Testis (tissue), 3 donors: ENCODE results near the gene DNAAF1. TPM values are rescaled to one million over a fixed set of nuclear protein-coding genes. Genes with fewer than 3 reads are reported as not detected.

Experiments used
- DNase-seq: peaks from one replicate; pipeline ENCODE4 v3.0.0-alpha.2; 2019
- H3K27ac ChIP-seq, 2 donors: fragments of 200-600 bp; sonication (generic); one replicate each; pipeline ENCODE4 v1.5.1; 2019
- H3K27me3 ChIP-seq: fragments of 200-600 bp; sonication (generic); one replicate; pipeline ENCODE4 v1.5.1; 2019
- H3K36me3 ChIP-seq: fragments of 200-600 bp; sonication (generic); one replicate; pipeline ENCODE4 v1.5.1; 2017; ENCODE audit warnings: low read depth; ENCODE audit errors: missing control alignments
- H3K4me1 ChIP-seq: fragments of 200-600 bp; sonication (generic); one replicate; pipeline ENCODE4 v1.5.1; 2019
- H3K4me3 ChIP-seq, 2 donors: fragments of 200-600 bp; sonication (generic); one replicate each; pipeline ENCODE4 v1.5.1; 2017 to 2019
- H3K9me3 ChIP-seq: fragments of 200-600 bp; sonication (generic); one replicate; pipeline ENCODE4 v1.5.1; 2017
- POLR2A ChIP-seq: fragments of 450-650 bp; IDR thresholded peaks from one replicate; pipeline ENCODE4 v1.6.1; 2017; ENCODE audit warnings: antibody characterized with exemption, mild to moderate bottlenecking, moderate library complexity
- WGBS, 2 donors: methylation state at CpG; one replicate each; pipeline ENCODE4 v1.1.5; 2018; 5-methylcytosine and 5-hydroxymethylcytosine counted together
- intact Hi-C: fragments of 100-400 bp; cut with DNase I; formaldehyde crosslinking; loops from one replicate; pipeline ENCODE4 v1.15.1; 2023; ENCODE audit warnings: low total_unique reads
- polyA plus RNA-seq: library from polyadenylated mRNA; stranded (reverse); fragments of 350-450 nt; fragmentation: Illumina TruSeq; extraction: RNeasy Lipid Tissue Mini Kit (QIAGEN cat#74804); gene quantifications from one replicate; pipeline ENCODE4 v1.2.3, GENCODE V29; 2014; ENCODE audit warnings: low read depth, low replicate concordance; ENCODE audit not compliant: insufficient read depth
- total RNA-seq, 2 donors: library from RNA; depleted of rRNA; stranded (reverse); fragments of >200 nt; gene quantifications; one replicate each; pipeline ENCODE4 v1.2.3, GENCODE V29; 2016
- TF ChIP-seq, protein P1 (sequence below), 3 experiments: fragments of 450-650 bp in 2 of 3; fragments of 200-600 bp in 1 of 3; sonication (generic) in 1 of 3; IDR thresholded peaks; one replicate each; pipeline ENCODE4 v1.5.1; 2016 to 2019; ENCODE audit warnings: antibody characterized with exemption in 3 of 3, mild to moderate bottlenecking in 2 of 3, moderate library complexity in 1 of 3

The DNAAF1 gene
- total and polyA plus RNA-seq, 3 donors from 2014 or later = 50.9 to 161 (median 89.4) TPM

DNA sequence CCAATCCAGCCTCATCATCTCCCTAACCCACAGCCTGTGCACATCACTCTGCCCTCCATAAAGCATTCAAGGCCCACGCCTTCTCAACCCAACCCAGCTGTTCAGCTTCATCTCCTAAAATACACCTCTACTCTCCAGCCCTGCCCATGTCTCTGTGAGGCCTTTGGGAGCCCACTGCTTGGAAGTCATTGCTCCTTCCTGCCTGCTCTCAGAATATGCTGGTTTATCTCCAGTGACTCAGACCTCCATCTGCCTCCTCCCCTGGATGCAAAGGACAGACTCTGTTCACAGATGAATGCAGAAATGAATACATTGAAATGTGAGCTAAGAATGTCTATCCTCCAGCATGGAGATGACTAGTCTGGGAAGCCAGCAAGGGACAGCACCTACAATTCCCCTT, 75.7 kb downstream of the DNAAF1 start:
- Histone ChIP-seq H3K27me3 (no peaks in the 10 kb centered on the region), H3K4me1 (no peaks in the 10 kb centered on the region), H3K36me3 (no peaks in the 10 kb centered on the region), H3K9me3 (no peaks in the 10 kb centered on the region), H3K4me3 (no peak overlapping the region), H3K27ac (no peak overlapping the region)
- no peak for TF ChIP-seq POLR2A
- TF ChIP-seq, protein P1, sequence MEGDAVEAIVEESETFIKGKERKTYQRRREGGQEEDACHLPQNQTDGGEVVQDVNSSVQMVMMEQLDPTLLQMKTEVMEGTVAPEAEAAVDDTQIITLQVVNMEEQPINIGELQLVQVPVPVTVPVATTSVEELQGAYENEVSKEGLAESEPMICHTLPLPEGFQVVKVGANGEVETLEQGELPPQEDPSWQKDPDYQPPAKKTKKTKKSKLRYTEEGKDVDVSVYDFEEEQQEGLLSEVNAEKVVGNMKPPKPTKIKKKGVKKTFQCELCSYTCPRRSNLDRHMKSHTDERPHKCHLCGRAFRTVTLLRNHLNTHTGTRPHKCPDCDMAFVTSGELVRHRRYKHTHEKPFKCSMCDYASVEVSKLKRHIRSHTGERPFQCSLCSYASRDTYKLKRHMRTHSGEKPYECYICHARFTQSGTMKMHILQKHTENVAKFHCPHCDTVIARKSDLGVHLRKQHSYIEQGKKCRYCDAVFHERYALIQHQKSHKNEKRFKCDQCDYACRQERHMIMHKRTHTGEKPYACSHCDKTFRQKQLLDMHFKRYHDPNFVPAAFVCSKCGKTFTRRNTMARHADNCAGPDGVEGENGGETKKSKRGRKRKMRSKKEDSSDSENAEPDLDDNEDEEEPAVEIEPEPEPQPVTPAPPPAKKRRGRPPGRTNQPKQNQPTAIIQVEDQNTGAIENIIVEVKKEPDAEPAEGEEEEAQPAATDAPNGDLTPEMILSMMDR (IDR thresholded peaks at IDR 0.05) = no peak
- no peak for DNase-seq
- 96 to 100% methylated on average over 1 of the region's 1 CpG for WGBS, 2 donors
- intact Hi-C loops = no loop called here

DNA sequence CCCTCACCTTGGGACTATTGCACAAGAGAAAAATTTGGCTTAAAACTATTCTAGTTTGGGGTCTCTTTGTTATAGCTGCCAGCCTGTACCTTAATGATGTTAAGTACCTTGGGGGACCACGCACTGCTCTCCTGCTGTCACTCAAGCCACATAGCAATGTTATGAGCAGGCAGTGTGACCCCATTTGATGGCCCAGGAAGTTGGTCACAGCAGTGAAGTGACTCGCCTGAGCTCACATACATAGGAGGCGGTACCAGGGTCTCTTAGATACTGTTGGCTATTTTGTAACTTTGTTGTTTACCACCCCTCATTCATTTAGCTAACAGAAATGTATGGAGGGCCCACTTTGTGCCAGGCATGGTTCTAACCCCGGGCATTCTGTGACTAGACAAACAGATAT, 78.3 kb downstream of the DNAAF1 start:
- H3K4me1 ChIP-seq = peaks cover 9% of the 10 kb centered on the region
- H3K9me3 ChIP-seq = no peaks in the 10 kb centered on the region
- H3K27me3 ChIP-seq = no peaks in the 10 kb centered on the region
- no peak overlapping the region for H3K27ac ChIP-seq
- no peaks in the 10 kb centered on the region for H3K36me3 ChIP-seq
- no peak overlapping the region for H3K4me3 ChIP-seq
- 84 to 94% methylated on average over 4 of the region's 4 CpGs for WGBS, 2 donors
- TF ChIP-seq, protein P1 (IDR thresholded peaks at IDR 0.05) = no peak
- no peak for TF ChIP-seq POLR2A
- DNase-seq = no peak
- intact Hi-C loops = no loop called here

DNA sequence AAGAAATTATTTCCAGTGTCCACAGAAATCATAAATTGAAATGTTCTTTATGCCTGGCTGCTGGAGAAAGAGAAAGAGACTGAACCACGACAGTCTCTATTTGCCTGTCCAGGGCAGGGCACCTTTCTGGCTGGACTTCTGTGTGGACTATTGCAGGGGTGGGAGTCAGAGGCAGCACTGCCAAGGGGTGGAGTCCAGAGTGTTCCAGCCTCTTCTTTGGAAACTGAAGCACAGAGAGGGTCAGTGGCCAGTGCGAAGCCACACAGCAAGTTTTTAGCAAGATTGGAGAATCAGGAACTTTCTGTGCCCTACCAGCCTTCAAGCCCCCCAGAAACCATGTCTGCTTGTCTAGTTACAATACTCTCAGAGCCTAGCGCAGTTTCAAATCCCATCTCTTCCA, 79.4 kb downstream of the DNAAF1 start:
- Histone ChIP-seq H3K4me3 (no peak overlapping the region), H3K36me3 (no peaks in the 10 kb centered on the region), H3K27ac (no peak overlapping the region), H3K4me1 (peaks cover 11% of the 10 kb centered on the region), H3K9me3 (no peaks in the 10 kb centered on the region), H3K27me3 (no peaks in the 10 kb centered on the region)
- intact Hi-C loops = no loop called here
- WGBS, 2 donors = 94 to 96% methylated on average over 3 of the region's 3 CpGs
- TF ChIP-seq, protein P1 (IDR thresholded peaks at IDR 0.05) = no peak
- TF ChIP-seq POLR2A = no peak
- DNase-seq = no peak

DNA sequence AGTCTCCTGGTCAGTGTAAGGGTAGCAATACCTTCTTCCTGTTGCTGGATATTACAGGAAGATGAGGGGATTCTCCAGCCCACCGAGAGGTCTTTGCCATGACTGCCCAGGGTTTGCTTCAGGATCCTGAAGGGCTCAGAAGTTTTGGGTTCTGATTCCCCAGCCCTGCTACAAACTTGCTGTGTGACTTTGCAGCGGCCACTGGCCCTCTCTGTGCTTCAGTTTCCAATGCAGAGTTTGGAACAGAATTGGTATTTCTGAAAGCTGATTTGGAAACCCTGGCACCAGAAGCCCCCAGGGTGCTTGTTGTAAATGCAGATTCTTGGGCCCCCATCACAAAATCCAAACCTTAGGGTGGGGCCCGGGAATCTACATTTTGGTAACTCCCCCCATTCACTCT, 80.0 kb downstream of the DNAAF1 start:
- Histone ChIP-seq H3K27ac (no peak overlapping the region), H3K4me3 (no peak overlapping the region), H3K36me3 (no peaks in the 10 kb centered on the region), H3K27me3 (no peaks in the 10 kb centered on the region), H3K9me3 (no peaks in the 10 kb centered on the region), H3K4me1 (peaks cover 11% of the 10 kb centered on the region)
- 92 to 96% methylated on average over 2 to 3 of the region's 3 CpGs for WGBS, 2 donors
- intact Hi-C loops = no loop called here
- no peak for DNase-seq
- TF ChIP-seq, protein P1 (IDR thresholded peaks at IDR 0.05) = no peak
- TF ChIP-seq POLR2A = no peak

DNA sequence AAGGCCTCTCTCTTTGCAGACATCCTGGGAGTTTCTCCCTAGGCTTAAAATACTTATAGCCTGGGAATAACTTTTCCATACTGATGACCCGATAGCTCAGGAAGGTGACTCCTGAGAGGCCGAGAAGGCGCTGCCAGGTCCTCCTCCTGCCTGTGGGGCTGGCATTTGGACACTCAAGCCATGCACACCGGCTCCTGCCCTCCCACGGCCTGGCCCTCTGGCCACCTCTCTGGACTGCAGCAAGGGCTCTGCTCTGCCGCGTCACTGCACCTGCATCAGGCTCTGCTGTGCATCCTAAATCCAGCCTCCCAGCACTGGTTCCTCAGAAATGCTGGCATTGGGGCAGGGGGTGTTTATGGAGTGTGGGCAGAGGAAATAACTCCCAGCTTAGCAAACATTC, 80.5 kb downstream of the DNAAF1 start:
- Histone ChIP-seq H3K27ac (no peak overlapping the region), H3K36me3 (no peaks in the 10 kb centered on the region), H3K9me3 (no peaks in the 10 kb centered on the region), H3K27me3 (no peaks in the 10 kb centered on the region), H3K4me1 (peaks cover 11% of the 10 kb centered on the region), H3K4me3 (no peak overlapping the region)
- no peak for TF ChIP-seq POLR2A
- TF ChIP-seq, protein P1 (IDR thresholded peaks at IDR 0.05) = no peak
- intact Hi-C loops = no loop called here
- WGBS, 2 donors = 64 to 77% methylated on average over 5 to 7 of the region's 7 CpGs
- no peak for DNase-seq
